Stimulated activated memory B cell treated with anti-CD40 and anti-IgM and Interleukin-4, amounts not matched to agents 10 μg/mL and 1 μg/mL and 100 μg/mL, for 72 hours (primary cell): ENCODE measurements around the gene TFCP2L1.
"Not testable (repeated sequence)": the region's sequence is repeated elsewhere in the genome, so short reads cannot be mapped to it uniquely, and the experiment has no call there.

ENCODE experiments used
- ATAC-seq: fragments of 150-1000 bp; cut with Tn5 transposase; 2 replicates; pipeline ENCODE4 v1.10.0; 2021
- H3K27ac Mint-ChIP-seq: one replicate; pipeline ENCODE4 v1.8.0; 2022; ENCODE audit warnings: mild to moderate bottlenecking, mixed read lengths
- H3K27me3 Mint-ChIP-seq: one replicate; pipeline ENCODE4 v1.8.0; 2022; ENCODE audit warnings: mixed read lengths
- H3K36me3 Mint-ChIP-seq: one replicate; pipeline ENCODE4 v1.8.0; 2022; ENCODE audit warnings: mixed read lengths
- H3K4me1 Mint-ChIP-seq: one replicate; pipeline ENCODE4 v1.8.0; 2022; ENCODE audit warnings: mixed read lengths
- H3K4me3 Mint-ChIP-seq: one replicate; pipeline ENCODE4 v1.8.0; 2022; ENCODE audit warnings: mild to moderate bottlenecking, moderate library complexity, mixed read lengths
- H3K9me3 Mint-ChIP-seq: one replicate; pipeline ENCODE4 v1.8.0; 2022; ENCODE audit warnings: mixed read lengths

Gene TFCP2L1

DNA sequence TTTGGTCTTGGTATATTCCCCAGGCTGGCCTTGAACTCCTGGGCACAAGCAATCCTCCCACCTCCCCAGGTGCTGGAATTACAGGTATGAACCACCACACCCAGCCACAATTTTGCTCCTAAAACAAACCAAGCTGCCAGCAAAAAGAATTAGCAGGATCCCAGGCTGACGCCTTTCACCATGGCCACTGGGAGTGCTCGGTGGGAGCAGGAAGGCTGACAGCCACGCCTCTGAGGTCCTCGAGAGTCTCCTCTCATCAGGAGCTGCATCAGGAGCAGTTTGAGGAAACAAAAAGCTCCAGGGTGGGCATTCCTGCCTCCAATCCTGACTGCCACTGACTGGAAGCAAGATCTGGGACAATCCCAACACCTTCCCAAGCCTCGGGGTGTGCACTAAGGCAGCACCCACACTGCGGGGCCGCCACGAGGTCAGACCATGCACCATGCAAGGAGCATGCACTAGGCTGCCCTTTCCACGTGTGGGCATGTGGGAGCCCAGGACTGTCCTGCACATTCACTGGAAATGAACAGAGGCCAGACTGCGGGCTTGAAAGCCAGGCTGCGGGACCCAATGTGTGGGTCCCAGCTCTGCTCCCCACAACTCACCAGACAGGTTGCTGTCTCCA, 51.4 kb downstream of the TFCP2L1 start:
- no peak for ATAC-seq
- no peak overlapping the region for H3K27ac Mint-ChIP-seq
- no peak overlapping the region for H3K4me3 Mint-ChIP-seq
- no peaks in the 10 kb centered on the region for H3K27me3 Mint-ChIP-seq
- no peaks in the 10 kb centered on the region for H3K36me3 Mint-ChIP-seq
- H3K4me1 Mint-ChIP-seq, result no peaks in the 10 kb centered on the region
- no peaks in the 10 kb centered on the region for H3K9me3 Mint-ChIP-seq

- no peaks in the 10 kb centered on the region for H3K27me3 Mint-ChIP-seq
- H3K36me3 Mint-ChIP-seq, result no peaks in the 10 kb centered on the region
- no peaks in the 10 kb centered on the region for H3K4me1 Mint-ChIP-seq
- no peak for ATAC-seq
- H3K9me3 Mint-ChIP-seq, result no peaks in the 10 kb centered on the region
- H3K4me3 Mint-ChIP-seq, result no peak overlapping the region
- H3K27ac Mint-ChIP-seq, result no peak overlapping the region
Measured at GRCh38 chr2:121232626-121233265, 52.3 kb downstream of the TFCP2L1 start.

- Mint-ChIP-seq H3K36me3 (no peaks in the 10 kb centered on the region), H3K9me3 (no peaks in the 10 kb centered on the region), H3K4me3 (no peak overlapping the region), H3K27ac (no peak overlapping the region), H3K4me1 (no peaks in the 10 kb centered on the region), H3K27me3 (no peaks in the 10 kb centered on the region)
- ATAC-seq, result no peak
Measured at GRCh38 chr2:121231385-121232000, 53.5 kb downstream of the TFCP2L1 start.

GRCh38 chr2:121228521-121228920, 56.5 kb downstream of the TFCP2L1 start:
- H3K4me3 Mint-ChIP-seq, result no peak overlapping the region
- no peaks in the 10 kb centered on the region for H3K4me1 Mint-ChIP-seq
- H3K27ac Mint-ChIP-seq, result no peak overlapping the region
- no peaks in the 10 kb centered on the region for H3K27me3 Mint-ChIP-seq
- ATAC-seq, result no peak
- peaks cover 5% of the 10 kb centered on the region for H3K36me3 Mint-ChIP-seq
- H3K9me3 Mint-ChIP-seq, result no peaks in the 10 kb centered on the region

- not testable (repeated sequence) for H3K27ac Mint-ChIP-seq, ATAC-seq
Measured at GRCh38 chr2:121227381-121228144, 57.4 kb downstream of the TFCP2L1 start.

DNA sequence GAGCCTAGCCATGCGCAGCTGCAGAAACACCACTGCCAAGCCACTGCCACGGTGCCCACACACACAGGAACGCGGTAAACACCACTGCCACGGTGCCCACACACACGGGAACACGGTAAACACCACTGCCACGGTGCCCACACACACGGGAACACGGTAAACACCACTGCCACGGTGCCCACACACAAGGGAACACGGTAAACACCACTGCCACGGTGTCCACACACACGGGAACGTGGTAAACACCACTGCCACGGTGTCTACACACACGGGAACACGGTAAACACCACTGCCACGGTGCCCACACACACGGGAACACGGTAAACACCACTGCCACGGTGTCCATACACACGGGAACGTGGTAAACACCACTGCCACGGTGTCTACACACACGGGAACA, 59.3 kb downstream of the TFCP2L1 start:
- H3K27me3 Mint-ChIP-seq, H3K9me3 Mint-ChIP-seq, H3K27ac Mint-ChIP-seq, H3K4me3 Mint-ChIP-seq, H3K4me1 Mint-ChIP-seq, ATAC-seq: not testable (repeated sequence)
- H3K36me3 Mint-ChIP-seq, result peaks cover 11% of the 10 kb centered on the region

More at GRCh38 chr2:121227381-121228144, 57.4 kb downstream of the TFCP2L1 start:
- H3K4me3 Mint-ChIP-seq, H3K27me3 Mint-ChIP-seq, H3K9me3 Mint-ChIP-seq, H3K4me1 Mint-ChIP-seq: not testable (repeated sequence)
- H3K36me3 Mint-ChIP-seq, result peaks cover 11% of the 10 kb centered on the region

DNA sequence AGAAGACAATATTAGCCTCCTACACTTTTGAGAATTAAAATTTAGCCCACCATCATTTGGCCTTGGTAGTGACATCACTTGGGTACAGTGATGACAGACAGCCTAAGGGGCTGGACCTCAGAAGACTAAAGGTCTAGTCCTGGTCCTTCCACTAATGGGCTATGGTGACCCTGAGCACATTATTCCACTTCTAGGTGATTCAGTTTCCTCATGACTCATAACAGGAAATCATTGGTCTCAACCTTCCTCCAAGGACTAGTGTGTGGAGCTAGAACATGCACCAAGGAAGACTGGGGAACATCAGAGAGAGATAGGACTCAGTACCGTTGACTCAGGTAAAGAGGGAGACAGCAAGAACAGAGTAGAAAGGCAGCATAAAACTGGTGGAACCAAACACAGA, 64.0 kb downstream of the TFCP2L1 start:
- Mint-ChIP-seq H3K27me3 (no peaks in the 10 kb centered on the region), H3K4me1 (no peaks in the 10 kb centered on the region), H3K36me3 (peaks cover 11% of the 10 kb centered on the region), H3K9me3 (no peaks in the 10 kb centered on the region), H3K4me3 (no peak overlapping the region), H3K27ac (no peak overlapping the region)
- ATAC-seq, result no peak

DNA sequence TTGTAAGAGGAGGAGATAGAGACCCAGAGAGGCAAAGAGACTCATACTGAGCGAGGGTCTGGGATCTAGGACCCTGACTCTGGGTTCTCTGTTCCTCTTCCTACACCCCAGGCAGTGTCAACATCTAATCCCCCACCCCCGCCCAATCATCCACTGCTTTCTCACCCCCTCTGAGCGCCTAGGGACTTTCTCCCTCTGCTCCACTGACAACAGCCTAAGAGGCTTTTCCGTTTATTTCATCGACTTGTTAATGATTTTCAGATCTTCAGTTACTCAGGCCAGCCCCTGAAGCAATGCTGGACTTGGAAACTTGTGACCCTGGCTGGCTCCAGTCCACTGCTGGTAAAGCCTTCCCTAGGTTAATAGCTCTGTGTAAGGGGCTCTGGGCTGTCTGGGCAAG, 65.1 kb downstream of the TFCP2L1 start:
- H3K4me3 Mint-ChIP-seq, result no peak overlapping the region
- no peaks in the 10 kb centered on the region for H3K27me3 Mint-ChIP-seq
- no peaks in the 10 kb centered on the region for H3K4me1 Mint-ChIP-seq
- H3K36me3 Mint-ChIP-seq, result peaks cover 11% of the 10 kb centered on the region
- ATAC-seq, result no peak
- H3K27ac Mint-ChIP-seq, result no peak overlapping the region
- H3K9me3 Mint-ChIP-seq, result no peaks in the 10 kb centered on the region

DNA sequence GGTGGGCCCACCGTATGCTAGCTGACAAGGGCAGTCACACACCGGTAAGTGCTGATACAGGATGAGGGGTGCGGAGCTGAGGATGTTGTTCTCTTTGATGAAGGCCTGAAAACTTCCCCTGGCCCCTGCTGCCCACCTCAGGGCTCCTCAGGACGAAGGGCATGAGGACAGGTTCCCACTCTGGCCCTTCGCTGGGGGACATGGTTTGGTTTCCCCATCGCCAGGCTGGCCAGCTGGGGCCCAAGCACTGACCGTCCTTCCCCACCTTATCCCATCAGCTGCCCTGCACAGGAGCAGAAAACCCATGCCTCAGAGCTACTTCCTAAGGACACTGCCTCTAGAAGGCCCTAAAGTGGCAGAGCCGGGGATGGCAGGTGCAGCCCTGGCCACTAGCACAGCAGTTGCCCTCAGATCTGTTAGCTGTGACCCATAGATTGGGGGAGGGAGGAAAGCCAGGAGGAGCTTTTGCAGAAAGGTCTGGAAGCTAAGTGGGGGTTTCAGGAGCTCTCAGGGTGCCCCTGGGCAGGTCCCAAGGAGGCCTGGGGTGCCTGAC, 66.5 kb downstream of the TFCP2L1 start:
- no peak overlapping the region for H3K4me3 Mint-ChIP-seq
- no peak overlapping the region for H3K27ac Mint-ChIP-seq
- no peak for ATAC-seq

GRCh38 chr2:121217627-121218026, 67.4 kb downstream of the TFCP2L1 start:
- Mint-ChIP-seq H3K9me3 (no peaks in the 10 kb centered on the region), H3K4me1 (no peaks in the 10 kb centered on the region), H3K27ac (no peak overlapping the region), H3K36me3 (no peaks in the 10 kb centered on the region), H3K27me3 (no peaks in the 10 kb centered on the region), H3K4me3 (no peak overlapping the region)
- no peak for ATAC-seq

More for the DNA sequence above, 66.5 kb downstream of the TFCP2L1 start:
- Mint-ChIP-seq H3K4me1 (no peaks in the 10 kb centered on the region), H3K27me3 (no peaks in the 10 kb centered on the region), H3K36me3 (peaks cover 5% of the 10 kb centered on the region), H3K9me3 (no peaks in the 10 kb centered on the region)

GRCh38 chr2:121214296-121214695, 70.7 kb downstream of the TFCP2L1 start:
- no peak overlapping the region for H3K4me3 Mint-ChIP-seq
- H3K27ac Mint-ChIP-seq, result no peak overlapping the region
- ATAC-seq, result no peak
- no peaks in the 10 kb centered on the region for H3K36me3 Mint-ChIP-seq
- no peaks in the 10 kb centered on the region for H3K27me3 Mint-ChIP-seq
- H3K4me1 Mint-ChIP-seq, result no peaks in the 10 kb centered on the region
- H3K9me3 Mint-ChIP-seq, result no peaks in the 10 kb centered on the region

DNA sequence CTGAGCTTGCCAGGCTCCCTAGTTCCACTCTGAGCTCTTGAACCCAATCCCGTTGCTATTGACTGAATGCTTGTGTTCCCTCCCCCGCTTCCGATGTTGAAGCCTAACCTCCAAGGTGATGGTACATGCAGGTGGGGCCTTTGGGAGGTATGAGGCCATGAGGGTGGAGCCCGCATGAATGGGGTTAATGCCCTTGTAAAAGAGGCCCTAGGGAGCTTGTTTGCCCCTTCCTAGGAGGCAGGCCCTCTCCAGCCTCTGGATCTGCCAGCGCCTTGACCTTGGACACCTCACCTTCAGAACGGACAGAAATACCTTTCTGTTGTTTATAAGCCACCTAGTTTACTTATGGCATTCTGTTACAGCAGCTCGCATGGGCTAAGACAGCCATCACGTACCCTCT, 71.6 kb downstream of the TFCP2L1 start:
- H3K36me3 Mint-ChIP-seq, result no peaks in the 10 kb centered on the region
- H3K9me3 Mint-ChIP-seq, result no peaks in the 10 kb centered on the region
- H3K27ac Mint-ChIP-seq, result no peak overlapping the region
- no peaks in the 10 kb centered on the region for H3K4me1 Mint-ChIP-seq
- H3K4me3 Mint-ChIP-seq, result no peak overlapping the region
- ATAC-seq, result no peak
- peaks cover 5% of the 10 kb centered on the region for H3K27me3 Mint-ChIP-seq

GRCh38 chr2:121212661-121213325, 72.2 kb downstream of the TFCP2L1 start:
- peaks cover 7% of the 10 kb centered on the region for H3K27me3 Mint-ChIP-seq
- no peak overlapping the region for H3K4me3 Mint-ChIP-seq
- H3K36me3 Mint-ChIP-seq, result no peaks in the 10 kb centered on the region
- no peaks in the 10 kb centered on the region for H3K4me1 Mint-ChIP-seq
- H3K27ac Mint-ChIP-seq, result no peak overlapping the region
- H3K9me3 Mint-ChIP-seq, result no peaks in the 10 kb centered on the region
- ATAC-seq, result no peak

DNA sequence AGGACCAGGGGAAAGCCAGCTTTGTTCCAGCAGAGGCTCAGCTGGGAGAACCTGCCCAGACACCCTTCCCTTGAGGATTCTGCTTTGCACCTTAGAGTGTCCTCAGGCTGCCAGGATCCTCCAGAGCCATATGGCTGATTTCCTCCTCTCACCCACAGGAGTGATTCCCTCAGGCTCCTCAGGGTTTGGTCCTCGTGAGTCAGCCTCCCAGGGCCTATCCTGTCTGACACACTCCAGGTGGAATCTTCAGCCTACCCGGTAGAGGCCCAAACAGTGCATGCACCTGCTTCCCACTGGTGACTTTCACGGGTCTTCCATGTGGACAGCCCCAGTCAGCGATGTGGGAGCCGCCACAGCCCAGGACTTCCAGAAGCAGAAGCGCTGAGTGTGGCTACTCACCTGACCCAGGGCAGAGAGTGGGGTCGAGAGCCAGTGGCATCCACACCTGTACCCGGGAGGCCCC, 73.3 kb downstream of the TFCP2L1 start:
- H3K27ac Mint-ChIP-seq, result no peak overlapping the region
- H3K36me3 Mint-ChIP-seq, result no peaks in the 10 kb centered on the region
- H3K4me1 Mint-ChIP-seq, result no peaks in the 10 kb centered on the region
- peaks cover 7% of the 10 kb centered on the region for H3K27me3 Mint-ChIP-seq
- peak; percentile 3 for ATAC-seq
- H3K9me3 Mint-ChIP-seq, result no peaks in the 10 kb centered on the region
- no peak overlapping the region for H3K4me3 Mint-ChIP-seq

- H3K27ac Mint-ChIP-seq, result no peak overlapping the region
- ATAC-seq, result no peak
Measured at GRCh38 chr2:121211251-121211650, 73.8 kb downstream of the TFCP2L1 start.

More at GRCh38 chr2:121211251-121211650, 73.8 kb downstream of the TFCP2L1 start:
- Mint-ChIP-seq H3K9me3 (no peaks in the 10 kb centered on the region), H3K4me1 (no peaks in the 10 kb centered on the region), H3K36me3 (no peaks in the 10 kb centered on the region), H3K4me3 (no peak overlapping the region), H3K27me3 (peaks cover 7% of the 10 kb centered on the region)
